ENCODE results near the gene GPR152.
"Not testable (repeated sequence)": the region's sequence is repeated elsewhere in the genome, so short reads cannot be mapped to it uniquely, and the experiment has no call there.

GPR152 gene

DNA sequence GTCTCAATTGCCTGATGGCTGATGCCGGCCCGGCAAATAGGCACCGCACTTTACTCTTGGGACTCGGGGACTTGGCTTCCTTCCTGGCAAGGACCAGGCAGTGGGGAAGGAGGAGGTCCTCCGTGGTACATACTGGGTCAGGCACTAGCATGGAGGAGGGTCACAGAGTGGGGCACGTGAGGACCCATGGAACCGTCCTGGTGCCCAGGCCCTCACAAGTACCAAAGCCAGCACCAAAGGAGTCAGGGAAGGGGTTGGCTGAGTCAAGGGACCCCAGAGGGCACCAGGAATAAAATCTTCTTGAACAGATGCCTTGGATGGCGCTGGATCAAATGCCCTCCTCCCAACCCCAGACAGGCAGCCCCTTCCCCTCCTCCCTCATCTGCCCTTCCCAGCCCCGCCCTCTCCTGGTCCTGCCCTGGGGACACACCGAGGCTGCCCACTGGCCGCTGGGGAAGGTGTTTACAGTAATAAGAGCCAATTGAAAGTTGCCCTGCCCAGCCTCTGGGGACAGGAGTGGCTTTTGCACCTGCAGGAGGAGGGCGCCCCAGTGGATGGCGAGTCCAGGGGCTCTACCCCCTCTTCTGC, 42.7 kb downstream of the GPR152 start:
- DNase-seq (ENCODE audit: low read depth): no peak

DNA sequence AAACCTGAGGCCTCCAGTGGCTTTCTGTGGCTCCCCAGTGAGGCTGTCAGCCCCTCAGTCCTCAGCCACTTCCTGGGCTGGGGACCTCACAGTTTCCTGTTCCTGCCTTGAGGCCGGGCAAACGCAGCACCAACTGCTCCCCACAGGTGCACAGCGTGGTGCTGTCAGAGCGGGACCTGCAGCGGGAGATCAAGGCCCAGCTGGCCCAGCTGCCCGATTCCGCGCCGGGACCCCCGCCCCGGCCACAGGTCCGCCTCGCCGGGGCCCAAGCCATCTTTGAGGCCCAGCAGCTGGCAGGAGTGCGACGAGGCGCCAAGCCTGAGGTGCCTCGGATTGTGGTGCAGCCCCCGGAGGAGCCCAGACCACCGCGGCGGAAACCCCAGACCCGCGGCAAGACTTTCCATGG, 43.3 kb downstream of the GPR152 start:
- no peak for DNase-seq (ENCODE audit: low read depth)

DNA sequence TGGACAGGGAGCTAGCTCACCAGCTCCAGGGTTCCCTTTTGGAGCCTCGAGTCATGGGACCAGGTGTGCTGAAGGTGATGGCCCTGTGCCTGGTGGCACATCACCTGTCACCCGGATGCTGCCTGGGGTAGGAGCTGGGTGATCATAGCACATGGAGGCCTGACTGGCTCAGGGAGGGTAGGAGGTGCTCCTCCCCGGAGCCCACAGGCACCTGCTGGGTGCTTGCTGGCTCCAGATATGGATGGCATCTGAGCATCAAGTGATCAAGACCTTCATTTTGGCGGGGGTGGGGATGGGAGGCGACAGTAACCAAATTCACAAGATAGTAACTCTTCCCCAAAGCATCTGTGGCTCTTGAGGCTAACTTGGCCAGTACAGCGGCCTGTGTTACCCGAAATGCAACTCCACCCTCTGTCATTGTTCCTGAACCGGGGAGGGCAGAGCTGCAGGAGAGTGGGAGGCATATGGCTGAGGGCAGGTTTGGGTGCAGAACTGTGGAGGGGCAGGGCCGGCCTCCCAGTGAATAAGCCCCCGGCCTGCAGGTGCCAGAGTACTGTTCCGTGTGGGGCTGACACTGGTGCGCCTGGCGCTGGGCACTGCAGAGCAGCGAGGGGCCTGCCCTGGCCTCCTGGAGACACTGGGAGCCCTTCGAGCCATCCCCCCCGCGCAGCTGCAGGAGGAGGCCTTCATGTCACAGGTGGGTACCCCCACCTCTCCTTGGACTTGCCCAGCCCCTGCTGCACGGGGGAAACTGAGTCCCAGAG, 43.9 kb downstream of the GPR152 start:
- no peak for DNase-seq (ENCODE audit: low read depth)

DNA sequence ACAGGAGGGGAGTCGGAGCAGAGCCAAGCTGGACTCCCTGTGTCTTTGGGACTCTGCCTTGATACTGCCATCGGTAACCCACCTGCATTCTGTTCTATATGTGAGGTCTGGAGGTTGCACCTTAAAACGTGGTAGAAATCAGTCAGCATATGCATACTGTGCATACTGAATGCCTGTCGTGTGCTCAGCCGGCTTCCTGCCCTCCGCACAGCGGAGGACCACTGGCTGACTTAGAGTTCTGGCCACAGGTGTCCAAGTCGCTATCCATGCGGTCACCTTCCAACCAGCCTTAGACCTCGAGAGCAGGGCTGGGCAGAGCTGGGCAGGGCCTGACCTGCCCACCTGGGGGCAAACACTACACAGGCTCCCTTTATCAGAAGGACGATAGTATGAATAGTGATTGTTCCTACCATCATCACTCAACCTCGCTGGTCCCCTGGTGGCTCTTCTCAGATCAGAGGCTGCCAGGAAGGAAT, 44.8 kb downstream of the GPR152 start:
- no peak for DNase-seq (ENCODE audit: low read depth)

DNA sequence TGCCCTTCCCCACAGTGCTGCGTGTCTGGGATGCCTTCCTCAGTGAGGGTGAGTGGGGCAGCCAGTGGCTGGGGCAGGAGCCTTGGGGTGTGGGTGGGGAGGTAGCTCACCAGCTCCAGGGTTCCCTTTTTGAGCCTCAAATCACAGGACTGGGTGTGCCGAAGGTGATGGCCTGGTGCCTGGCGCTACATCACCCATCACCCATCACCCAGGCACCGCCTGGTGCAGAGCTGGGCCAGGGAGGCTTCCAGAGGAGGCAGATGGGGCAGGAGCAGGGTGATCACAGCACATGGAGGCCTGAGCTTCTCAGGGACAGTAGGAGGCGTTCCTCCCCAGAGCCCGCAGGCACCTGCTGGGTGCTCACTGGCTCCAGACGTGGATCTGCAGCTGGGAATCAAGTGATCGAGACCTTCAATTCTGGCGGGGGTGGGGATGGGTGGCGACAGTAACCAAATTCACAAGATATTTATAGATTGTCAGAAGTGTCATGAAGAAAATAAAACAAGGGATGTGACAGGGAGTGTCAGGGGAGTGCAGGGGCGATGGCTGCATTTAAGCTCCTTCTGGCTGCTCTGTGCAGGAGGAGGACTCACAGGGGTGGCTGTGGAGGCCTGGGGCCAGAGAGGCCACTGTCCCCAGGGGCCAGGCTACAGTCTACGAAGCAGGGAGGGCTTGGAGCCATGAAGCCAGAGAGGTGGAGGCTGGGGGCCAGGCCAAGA, 45.4 kb downstream of the GPR152 start:
- no peak for DNase-seq (ENCODE audit: low read depth)

DNA sequence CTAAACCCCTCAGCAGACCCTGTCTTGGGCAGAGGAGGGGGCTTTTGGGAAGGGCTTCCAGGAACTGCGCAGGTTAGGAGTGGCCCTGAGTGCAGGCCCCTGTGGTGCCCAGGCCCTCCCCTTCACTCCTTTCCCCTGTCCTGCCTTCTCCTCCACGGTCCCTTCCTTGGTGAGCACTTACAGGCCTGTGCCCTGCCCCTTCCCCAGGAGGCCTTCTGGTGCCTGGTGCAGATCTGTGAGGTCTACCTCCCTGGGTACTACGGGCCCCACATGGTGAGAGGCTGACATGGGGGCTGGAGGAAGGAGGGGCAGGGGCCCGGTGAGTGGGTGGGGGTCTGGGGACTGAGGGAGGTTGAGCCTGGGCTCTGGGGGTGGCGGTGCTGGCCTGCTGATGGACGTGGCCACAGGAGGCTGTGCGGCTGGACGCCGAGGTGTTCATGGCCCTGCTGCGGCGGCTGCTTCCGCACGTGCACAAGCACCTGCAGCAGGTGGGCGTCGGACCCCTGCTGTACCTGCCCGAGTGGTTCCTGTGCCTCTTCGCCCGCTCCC, 46.0 kb downstream of the GPR152 start:
- no peak for DNase-seq (ENCODE audit: low read depth)

DNA sequence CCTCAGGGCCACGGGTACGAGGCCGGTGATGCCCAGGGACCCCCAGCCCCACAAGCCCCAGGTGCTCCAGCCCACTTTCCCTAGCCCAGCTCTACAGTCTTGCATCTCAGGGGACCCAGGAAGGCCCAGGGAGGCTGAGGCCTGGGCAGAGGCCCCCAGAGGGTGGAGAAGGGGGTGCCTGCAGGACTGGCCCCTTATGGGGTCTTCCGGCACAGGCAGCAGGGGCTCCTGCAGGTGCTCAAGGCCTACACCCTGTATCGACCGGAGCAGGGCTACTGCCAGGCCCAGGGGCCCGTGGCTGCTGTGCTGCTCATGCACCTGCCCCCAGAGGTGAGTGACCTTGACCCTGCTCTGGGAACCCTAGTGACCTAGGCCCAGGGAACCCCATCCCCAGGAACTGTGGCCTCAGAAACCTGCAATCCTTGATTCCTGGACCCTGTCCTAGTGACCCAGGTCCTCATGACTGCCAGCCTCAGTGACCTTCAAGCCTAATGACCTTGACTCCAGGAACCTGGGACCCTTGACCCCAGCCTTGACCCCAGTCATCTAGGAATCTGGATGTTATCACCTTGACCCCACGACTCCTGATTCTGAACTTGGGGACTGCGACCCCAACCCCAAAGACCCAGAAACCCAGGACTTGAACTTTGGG, 46.7 kb downstream of the GPR152 start:
- no peak for DNase-seq (ENCODE audit: low read depth)

DNA sequence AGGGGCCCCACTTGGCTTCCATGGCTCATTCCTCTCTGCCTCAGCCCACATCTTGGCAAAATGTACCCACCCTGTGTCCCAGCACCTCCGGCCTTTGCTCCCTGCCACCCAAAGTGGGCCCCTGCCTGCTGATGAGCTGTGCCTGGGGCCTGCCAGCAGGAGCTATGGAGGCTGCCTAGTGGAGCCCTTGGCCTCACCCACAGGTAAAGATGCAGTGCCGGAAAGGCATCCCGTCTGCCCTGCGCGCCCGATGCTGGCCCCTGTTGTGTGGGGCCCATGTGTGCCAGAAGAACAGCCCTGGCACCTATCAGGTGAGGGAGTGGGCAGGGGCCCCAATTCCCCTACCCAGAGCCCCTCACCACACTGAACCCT, 47.3 kb downstream of the GPR152 start:
- DNase-seq (ENCODE audit: low read depth): no peak

DNA sequence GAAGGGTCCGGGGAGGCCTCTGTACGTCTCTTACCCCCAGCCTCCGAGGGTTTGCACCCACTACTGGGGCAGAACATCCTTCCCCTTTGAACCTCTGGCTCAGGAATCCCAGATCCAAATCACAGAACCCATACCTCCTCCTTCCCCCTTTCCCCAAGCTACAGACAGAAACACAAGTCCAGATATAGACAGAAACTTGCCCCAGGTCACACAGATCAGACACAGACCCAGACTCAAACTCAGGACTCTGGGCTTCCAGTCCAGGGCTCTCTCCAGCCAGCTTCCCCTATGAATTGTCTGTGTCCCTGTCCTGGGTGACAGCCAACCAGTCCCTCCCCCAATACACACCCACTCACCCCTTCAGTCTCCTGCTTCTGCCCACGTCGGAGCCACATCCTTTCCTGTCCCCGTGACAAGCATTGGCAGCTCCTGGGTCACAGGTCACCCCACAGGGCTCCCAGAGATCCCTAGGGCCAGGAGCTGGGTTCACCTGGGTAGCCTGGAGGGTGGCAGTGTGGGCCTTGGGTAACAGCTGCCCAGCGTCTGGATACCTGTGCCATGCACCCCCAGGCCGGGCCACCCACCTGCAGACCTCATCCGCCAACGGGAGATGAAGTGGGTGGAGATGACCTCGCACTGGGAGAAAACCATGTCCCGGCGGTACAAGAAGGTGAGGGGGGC, 47.9 kb downstream of the GPR152 start:
- DNase-seq (ENCODE audit: low read depth): no peak

DNA sequence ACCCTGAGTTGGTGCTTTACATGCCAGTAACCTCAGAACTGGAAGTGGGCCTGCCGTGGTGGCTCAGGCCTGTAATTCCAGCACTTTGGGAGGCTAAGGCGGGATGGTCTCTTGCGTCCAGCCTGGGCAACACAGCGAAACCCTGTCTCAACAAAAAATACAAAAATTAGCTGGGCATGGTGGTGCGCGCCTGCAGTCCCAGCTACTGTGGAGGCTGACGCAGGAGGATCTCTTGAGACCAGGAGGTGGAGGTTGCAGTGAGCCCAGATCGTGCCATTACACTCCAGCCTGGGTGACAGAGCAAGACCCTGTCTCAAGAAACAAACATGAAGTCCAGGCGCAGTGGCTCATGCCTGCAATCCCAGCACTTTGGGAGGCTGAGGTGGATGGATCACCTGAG, 49.4 kb downstream of the GPR152 start:
- DNase-seq (ENCODE audit: low read depth): not testable (repeated sequence)

DNA sequence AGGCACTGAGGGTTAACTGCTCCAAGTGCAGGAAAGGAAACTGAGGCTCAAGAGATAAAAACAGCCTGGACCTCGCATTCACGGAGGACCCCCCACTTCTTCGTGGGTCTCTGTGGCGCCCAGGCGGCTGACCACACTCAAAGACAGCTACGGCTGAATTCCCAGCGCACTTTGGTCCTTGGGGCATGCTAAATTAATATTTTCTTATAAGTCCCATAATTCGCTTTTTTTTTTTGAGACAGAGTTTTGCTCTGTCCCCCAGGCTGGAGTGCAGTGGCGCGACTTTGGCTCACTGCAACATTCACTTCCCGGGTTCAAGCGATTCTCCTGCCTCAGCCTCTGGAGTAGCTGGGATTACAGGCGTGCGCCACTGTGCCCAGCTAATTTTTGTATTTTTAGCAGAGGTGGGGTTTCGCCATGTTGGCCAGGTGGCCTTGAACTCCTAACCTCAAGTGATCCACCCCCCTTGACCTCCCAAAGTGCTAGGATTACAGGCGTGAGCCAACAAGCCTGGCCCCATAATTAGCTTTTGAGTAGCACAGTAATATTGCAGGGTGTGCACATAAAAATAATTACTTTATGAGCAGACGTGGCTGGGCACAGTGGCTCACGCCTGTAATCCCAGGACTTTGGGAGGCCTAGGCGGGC, 50.2 kb downstream of the GPR152 start:
- DNase-seq (ENCODE audit: low read depth): not testable (repeated sequence)

DNA sequence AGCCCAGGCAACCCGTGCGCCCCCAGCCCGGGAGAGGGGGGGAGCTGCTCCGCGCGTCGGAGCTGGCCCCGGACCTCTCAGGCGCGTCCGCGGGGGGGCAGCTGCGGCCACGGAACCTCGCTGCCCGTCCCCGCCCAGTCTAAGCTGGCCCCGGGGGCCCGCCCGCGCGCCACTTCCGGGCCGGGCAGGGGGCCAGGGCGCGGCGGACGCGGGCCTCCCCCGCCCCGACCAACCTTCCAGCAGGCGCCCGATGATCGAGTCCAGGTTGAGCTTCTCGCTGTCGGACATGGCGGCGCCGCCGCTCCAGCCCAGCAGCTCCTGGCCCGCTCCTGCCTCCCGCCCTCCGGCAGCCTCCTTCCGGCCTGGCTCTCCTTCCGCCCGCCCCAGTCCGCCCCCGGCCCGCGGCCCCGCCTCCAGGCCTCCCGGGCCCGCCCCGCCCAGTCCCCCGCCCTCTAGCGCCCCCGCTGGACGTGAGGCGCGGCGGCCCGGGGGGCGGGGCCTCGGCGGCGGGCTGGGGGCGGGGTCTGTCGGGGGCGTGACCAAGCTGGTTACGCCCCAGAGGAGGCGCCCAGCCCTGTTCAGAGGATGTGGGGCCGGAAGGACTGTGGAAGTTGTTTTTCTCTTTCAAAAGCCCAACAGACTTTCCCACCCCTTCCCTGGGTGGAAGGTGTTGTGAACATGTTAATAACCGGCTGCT, 50.9 kb downstream of the GPR152 start, which contains the start of gene PPP1CA:
Gene PPP1CA (minus strand): TSS at position 364 of the 697 bp plus-strand sequence. CDS start 76 bp downstream, at position 288.
- DNase-seq (ENCODE audit: low read depth): peak; percentile 17
